Suprapubic skin (tissue), 4 donors: ENCODE results near the gene POC1A. TPM values are rescaled to one million over a fixed set of nuclear protein-coding genes. Genes with fewer than 3 reads are reported as not detected.
"Not testable (repeated sequence)": the region's sequence is repeated elsewhere in the genome, so short reads cannot be mapped to it uniquely, and the experiment has no call there.

Experiments used
- DNase-seq, 2 donors: peaks; one replicate each; pipeline ENCODE4 v3.0.0-alpha.2; 2019; ENCODE audit warnings: low spot score in 2 of 2
- H3K27ac ChIP-seq: fragments of 200-600 bp; sonication (generic); one replicate; pipeline ENCODE4 v1.5.1; 2019
- H3K27me3 ChIP-seq: fragments of 200-600 bp; sonication (generic); one replicate; pipeline ENCODE4 v1.5.1; 2019
- H3K36me3 ChIP-seq: fragments of 200-600 bp; sonication (generic); one replicate; pipeline ENCODE4 v1.5.1; 2019
- H3K4me1 ChIP-seq: fragments of 200-600 bp; sonication (generic); one replicate; pipeline ENCODE4 v1.5.1; 2019
- H3K4me3 ChIP-seq: fragments of 200-600 bp; sonication (generic); one replicate; pipeline ENCODE4 v1.5.1; 2019; ENCODE audit warnings: mild to moderate bottlenecking
- H3K9me3 ChIP-seq: fragments of 200-600 bp; sonication (generic); one replicate; pipeline ENCODE4 v1.5.1; 2019
- CTCF ChIP-seq, 2 donors: fragments of 200-600 bp in 1 of 2; fragments of 450-650 bp in 1 of 2; sonication (generic) in 1 of 2; IDR thresholded peaks; one replicate each; pipeline ENCODE4 v1.5.1; 2016 to 2019; ENCODE audit warnings: antibody characterized with exemption in 2 of 2, mild to moderate bottlenecking in 1 of 2, moderate library complexity in 1 of 2
- EP300 ChIP-seq: sonication (generic); formaldehyde crosslinking; IDR thresholded peaks from one replicate; pipeline ENCODE4 v1.6.1; 2017; ENCODE audit warnings: antibody characterized with exemption
- POLR2A ChIP-seq, 2 donors: fragments of 450-650 bp; IDR thresholded peaks; one replicate each; pipeline ENCODE4 v1.6.1; 2017; ENCODE audit warnings: antibody characterized with exemption in 2 of 2, mild to moderate bottlenecking in 2 of 2, moderate library complexity in 2 of 2
- POLR2AphosphoS5 ChIP-seq, 3 donors: sonication (generic); formaldehyde crosslinking; IDR thresholded peaks; one replicate each; pipeline ENCODE4 v1.6.1; 2017; ENCODE audit warnings: antibody characterized with exemption in 3 of 3
- WGBS: methylation state at CpG from one replicate; pipeline ENCODE4 v1.1.5; 2018; 5-methylcytosine and 5-hydroxymethylcytosine counted together
- total RNA-seq, 4 donors: library from RNA; depleted of rRNA; stranded (reverse); fragments of >200 nt; gene quantifications; one replicate each; pipeline ENCODE4 v1.1.0, GENCODE V29; 2016

POC1A gene
- total RNA-seq, 4 donors from 2014 or later, result 1.1 to 4.8 (median 1.6) TPM

- peak in 1 of 2 donors; percentile 34 for DNase-seq
- H3K4me3 ChIP-seq, result no peak overlapping the region
- TF ChIP-seq CTCF (IDR thresholded peaks at IDR 0.05) (no peak), POLR2A (IDR thresholded peaks at IDR 0.05) (no peak), POLR2AphosphoS5 (IDR thresholded peaks at IDR 0.05) (no peak)
- H3K36me3 ChIP-seq, result no peaks in the 10 kb centered on the region
- H3K27me3 ChIP-seq, result no peaks in the 10 kb centered on the region
- H3K4me1 ChIP-seq, result peaks cover 11% of the 10 kb centered on the region
- no peaks in the 10 kb centered on the region for H3K9me3 ChIP-seq
- 92% methylated on average over 13 of the region's 14 CpGs for WGBS
- no peak overlapping the region for H3K27ac ChIP-seq
These were observed 21.4 kb upstream of the POC1A start for GRCh38 chr3:52175416-52176179.

GRCh38 chr3:52174896-52175295, 20.7 kb upstream of the POC1A start:
- WGBS, result 76% methylated on average over 9 of the region's 9 CpGs
- no peak for TF ChIP-seq POLR2A (IDR thresholded peaks at IDR 0.05)
- TF ChIP-seq POLR2AphosphoS5 (IDR thresholded peaks at IDR 0.05), result no peak
- TF ChIP-seq EP300, result no peak
- TF ChIP-seq CTCF (IDR thresholded peaks at IDR 0.05), result no peak
- DNase-seq, result peak in 1 of 2 donors; percentile 43

GRCh38 chr3:52173101-52173500, 18.9 kb upstream of the POC1A start:
- peak in 1 of 2 donors; percentile 44 for DNase-seq
- Histone ChIP-seq H3K4me3 (no peak overlapping the region), H3K36me3 (no peaks in the 10 kb centered on the region), H3K9me3 (no peaks in the 10 kb centered on the region), H3K27me3 (no peaks in the 10 kb centered on the region), H3K4me1 (peaks cover 11% of the 10 kb centered on the region), H3K27ac (no peak overlapping the region)
- TF ChIP-seq EP300, result no peak
- TF ChIP-seq POLR2AphosphoS5 (IDR thresholded peaks at IDR 0.05), result no peak
- TF ChIP-seq CTCF (IDR thresholded peaks at IDR 0.05), result no peak
- TF ChIP-seq POLR2A (IDR thresholded peaks at IDR 0.05), result no peak
- WGBS, result no CpG with 5 or more reads among the region's 1 CpG

More at GRCh38 chr3:52174896-52175295, 20.7 kb upstream of the POC1A start:
- H3K36me3 ChIP-seq, result no peaks in the 10 kb centered on the region
- no peak overlapping the region for H3K4me3 ChIP-seq
- H3K27me3 ChIP-seq, result no peaks in the 10 kb centered on the region
- H3K27ac ChIP-seq, result no peak overlapping the region
- H3K9me3 ChIP-seq, result no peaks in the 10 kb centered on the region
- H3K4me1 ChIP-seq, result peaks cover 11% of the 10 kb centered on the region

GRCh38 chr3:52172262-52172757, 18.1 kb upstream of the POC1A start:
- WGBS, result 100% methylated on average over 5 of the region's 5 CpGs
- no peaks in the 10 kb centered on the region for H3K9me3 ChIP-seq
- DNase-seq, result peak in 1 of 2 donors; percentile 33
- H3K27ac ChIP-seq, result no peak overlapping the region
- H3K27me3 ChIP-seq, result no peaks in the 10 kb centered on the region
- no peak for TF ChIP-seq CTCF (IDR thresholded peaks at IDR 0.05)
- no peak for TF ChIP-seq POLR2AphosphoS5 (IDR thresholded peaks at IDR 0.05)
- no peak for TF ChIP-seq EP300
- TF ChIP-seq POLR2A (IDR thresholded peaks at IDR 0.05), result no peak
- no peak overlapping the region for H3K4me3 ChIP-seq
- peaks cover 8% of the 10 kb centered on the region for H3K4me1 ChIP-seq
- H3K36me3 ChIP-seq, result no peaks in the 10 kb centered on the region

- peak in 1 of 2 donors; percentile 41 for DNase-seq
- no peaks in the 10 kb centered on the region for H3K36me3 ChIP-seq
- TF ChIP-seq EP300 (no peak), CTCF (IDR thresholded peaks at IDR 0.05) (no peak), POLR2A (IDR thresholded peaks at IDR 0.05) (no peak), POLR2AphosphoS5 (IDR thresholded peaks at IDR 0.05) (no peak)
- no peaks in the 10 kb centered on the region for H3K9me3 ChIP-seq
- WGBS, result 79% methylated on average over 3 of the region's 3 CpGs
- no peaks in the 10 kb centered on the region for H3K27me3 ChIP-seq
- H3K4me3 ChIP-seq, result no peak overlapping the region
- H3K27ac ChIP-seq, result no peak overlapping the region
- H3K4me1 ChIP-seq, result peaks cover 2% of the 10 kb centered on the region
These were observed 17.5 kb upstream of the POC1A start for GRCh38 chr3:52171514-52172261.

GRCh38 chr3:52170217-52170616, 16.0 kb upstream of the POC1A start:
- not testable (repeated sequence) for H3K4me1 ChIP-seq, H3K27me3 ChIP-seq, H3K9me3 ChIP-seq, H3K36me3 ChIP-seq, H3K27ac ChIP-seq, H3K4me3 ChIP-seq
- 91% methylated on average over 3 of the region's 3 CpGs for WGBS
- peak in 1 of 2 donors; percentile 30 for DNase-seq
